SU-DHL-6 (cell line): Measurements from ENCODE around the gene PXN.

Experiments used
- H2AFZ ChIP-seq: fragments of 200-600 bp; sonication (generic); 2 replicates; pipeline ENCODE4 v1.6.1; 2014; ENCODE audit warnings: low read depth, mild to moderate bottlenecking, moderate library complexity, mixed read lengths, antibody characterized with exemption, low read length; ENCODE audit not compliant: severe bottlenecking
- H3F3A ChIP-seq: fragments of 200-600 bp; shearing (Covaris generic); 2 replicates; pipeline ENCODE4 v1.6.0; 2016; ENCODE audit warnings: antibody characterized with exemption, mild to moderate bottlenecking; ENCODE audit not compliant: insufficient read depth
- H3K27ac ChIP-seq: fragments of 200-600 bp; sonication (generic); 2 replicates; pipeline ENCODE4 v1.5.1; 2016; ENCODE audit warnings: low read depth, mild to moderate bottlenecking, low read length, moderate library complexity, mixed read lengths
- H3K27me3 ChIP-seq: fragments of 200-600 bp; sonication (generic), shearing (Covaris generic); 2 replicates; pipeline ENCODE4 v1.6.0; 2014; ENCODE audit warnings: mild to moderate bottlenecking, low read length
- H3K36me3 ChIP-seq: fragments of 200-600 bp; sonication (generic); 2 replicates; pipeline ENCODE4 v1.6.1; 2014; ENCODE audit warnings: mild to moderate bottlenecking, low read length, mixed read lengths
- H3K4me2 ChIP-seq: fragments of 300-600, 200-600 bp; shearing (Covaris generic), sonication (generic); 2 replicates; pipeline ENCODE4 v1.6.0; 2014; ENCODE audit warnings: low read length, low read depth, mild to moderate bottlenecking; ENCODE audit not compliant: poor library complexity, severe bottlenecking
- H3K4me3 ChIP-seq: fragments of 200-600 bp; sonication (generic); 2 replicates; pipeline ENCODE4 v1.5.1; 2014; ENCODE audit warnings: antibody characterized with exemption, low read length, mild to moderate bottlenecking, mixed read lengths; ENCODE audit not compliant: insufficient read depth, poor library complexity, severe bottlenecking
- H3K79me2 ChIP-seq: fragments of 200-600 bp; sonication (generic); 2 replicates; pipeline ENCODE4 v1.6.1; 2014; ENCODE audit warnings: mild to moderate bottlenecking, low read length, moderate library complexity; ENCODE audit not compliant: insufficient read depth
- H3K9ac ChIP-seq: fragments of 200-600 bp; sonication (generic); 2 replicates; pipeline ENCODE4 v1.7.0; 2014; ENCODE audit warnings: mild to moderate bottlenecking, low read length
- H3K9me2 ChIP-seq: fragments of 200-600 bp; sonication (generic); replicated peaks from 2 replicates; pipeline ENCODE4 v1.6.1; 2014; ENCODE audit warnings: low read length; ENCODE audit not compliant: insufficient read depth
- H3K9me3 ChIP-seq: fragments of 200-600 bp; sonication (generic); 2 replicates; pipeline ENCODE4 v1.6.1; 2014; ENCODE audit warnings: low read length, mixed read lengths; ENCODE audit not compliant: insufficient read depth
- H4K20me1 ChIP-seq: fragments of 200-600 bp; sonication (generic); 2 replicates; pipeline ENCODE4 v1.6.1; 2014; ENCODE audit warnings: low read depth, mild to moderate bottlenecking, antibody characterized with exemption, low read length, moderate library complexity, mixed read lengths
- CTCF ChIP-seq: fragments of 200-600 bp; sonication (generic); IDR thresholded peaks from one replicate; pipeline ENCODE4 v1.5.1; 2017; ENCODE audit warnings: antibody characterized with exemption, mild to moderate bottlenecking, low read length, moderate library complexity; ENCODE audit not compliant: insufficient read depth, poor library complexity, severe bottlenecking
- EZH2phosphoT487 ChIP-seq: fragments of 200-600 bp; sonication (generic), shearing (Covaris generic); conservative IDR thresholded peaks from 2 replicates; pipeline ENCODE4 v1.6.1; 2018; ENCODE audit warnings: mild to moderate bottlenecking, antibody characterized with exemption, low read length, moderate library complexity, mixed read lengths

Gene PXN

DNA sequence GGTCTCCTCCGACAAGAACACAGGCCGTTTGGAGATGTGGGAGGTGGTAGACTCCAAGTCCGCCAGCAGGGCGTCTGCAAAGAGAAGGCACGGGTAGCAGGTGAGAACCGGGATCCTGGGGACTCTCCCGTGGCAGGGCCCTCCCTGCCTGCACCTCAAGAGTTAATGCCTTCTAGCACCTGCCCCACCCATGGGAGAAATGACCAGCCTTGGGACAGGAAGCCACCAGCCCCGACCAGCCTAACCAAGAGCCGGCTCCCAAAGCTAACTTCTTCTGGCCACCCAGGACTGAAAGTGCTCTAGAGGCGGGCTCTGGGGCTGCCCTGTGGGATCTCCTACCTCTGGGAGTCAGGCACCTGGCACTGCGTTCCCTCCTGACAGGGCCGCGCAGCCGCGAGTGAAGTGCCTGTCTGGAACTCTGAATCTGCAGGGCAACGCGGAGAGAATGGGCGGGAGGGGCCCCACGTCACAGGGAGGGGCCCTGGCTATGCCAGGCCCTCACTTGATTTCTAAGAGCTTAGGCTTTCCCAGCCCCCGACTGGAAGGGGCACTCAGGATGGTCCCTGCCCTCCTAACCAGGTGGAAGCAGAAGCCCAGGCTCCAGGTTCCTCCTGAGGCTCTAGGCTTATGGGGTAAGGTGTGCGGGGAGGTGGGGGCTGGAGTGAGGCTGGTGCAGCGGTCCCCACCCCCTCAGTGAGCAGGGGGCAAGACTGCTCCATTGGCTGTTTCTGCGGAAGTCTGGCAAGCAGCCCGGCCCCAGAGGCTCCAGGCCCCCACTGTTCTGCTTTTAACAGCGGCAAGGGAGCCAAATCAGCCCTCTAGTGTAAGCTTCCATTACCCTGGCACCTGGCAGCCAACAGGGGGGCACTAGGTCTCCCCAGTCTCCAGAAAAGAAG lies 41.0 kb downstream of the PXN start:
- H3K9me2 ChIP-seq, result no peaks in the 10 kb centered on the region
- no peaks in the 10 kb centered on the region for H3K36me3 ChIP-seq
- H3K79me2 ChIP-seq, result no peaks in the 10 kb centered on the region
- H3K4me2 ChIP-seq, result no peak overlapping the region
- no peaks in the 10 kb centered on the region; the same call in 1 of the 2 replicates for H3F3A ChIP-seq
- H4K20me1 ChIP-seq, result no peaks in the 10 kb centered on the region
- H3K4me3 ChIP-seq, result no peak overlapping the region
- no peaks in the 10 kb centered on the region for H3K27me3 ChIP-seq
- no peaks in the 10 kb centered on the region for H3K9me3 ChIP-seq
- H3K27ac ChIP-seq, result no peak overlapping the region
- TF ChIP-seq CTCF (no peak), EZH2phosphoT487 (no peak)
- H2AFZ ChIP-seq, result no peak overlapping the region
- no peak overlapping the region for H3K9ac ChIP-seq

DNA sequence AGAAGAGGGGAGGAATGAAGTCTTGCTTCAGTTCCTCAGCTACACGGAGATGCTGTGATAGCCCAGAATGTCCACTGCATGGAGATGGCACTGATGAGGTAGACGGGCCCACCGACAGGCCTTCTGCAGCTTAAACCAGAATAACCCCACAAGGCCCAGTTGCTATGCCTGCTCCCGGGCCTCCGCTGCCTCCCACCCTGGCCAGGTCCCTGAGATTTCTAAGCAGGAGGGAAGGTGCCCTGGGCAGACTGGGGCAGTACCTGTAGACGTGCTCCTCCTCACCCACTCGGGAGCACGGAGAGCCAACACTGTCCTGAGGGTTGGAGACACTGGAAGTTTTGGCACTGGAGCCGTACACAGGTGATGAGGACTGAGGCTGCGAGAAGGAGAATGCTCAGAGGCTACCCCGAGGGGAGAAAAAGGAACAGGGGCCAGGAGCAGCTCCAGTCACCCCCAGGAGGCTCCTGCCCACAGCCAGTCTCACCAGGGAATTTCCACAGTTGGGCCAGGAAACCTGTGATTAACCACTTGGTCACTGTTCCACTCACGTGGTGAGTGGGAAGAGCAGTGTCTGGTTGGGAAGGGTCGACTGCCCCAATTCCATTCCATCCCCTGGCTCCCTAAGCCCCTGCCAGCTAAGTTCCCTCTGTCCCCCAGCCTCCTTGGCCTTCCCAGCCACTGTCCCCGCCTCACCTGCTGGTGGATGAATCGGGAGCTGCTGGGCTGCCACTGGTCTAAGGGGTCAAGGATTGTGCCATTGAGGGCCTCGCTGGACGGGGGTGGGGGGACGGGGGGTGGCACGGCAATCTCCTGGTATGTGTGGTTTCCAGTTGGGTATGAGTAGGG lies 41.8 kb downstream of the PXN start:
- Histone ChIP-seq H3K27ac (no peak overlapping the region), H3K4me2 (no peak overlapping the region), H3K27me3 (no peaks in the 10 kb centered on the region), H3K79me2 (no peaks in the 10 kb centered on the region), H4K20me1 (no peaks in the 10 kb centered on the region), H2AFZ (no peak overlapping the region), H3K36me3 (no peaks in the 10 kb centered on the region), H3F3A (no peaks in the 10 kb centered on the region; the same call in 1 of the 2 replicates), H3K9me2 (no peaks in the 10 kb centered on the region), H3K4me3 (no peak overlapping the region), H3K9ac (no peak overlapping the region), H3K9me3 (no peaks in the 10 kb centered on the region)
- TF ChIP-seq CTCF, result no peak
- no peak for TF ChIP-seq EZH2phosphoT487

DNA sequence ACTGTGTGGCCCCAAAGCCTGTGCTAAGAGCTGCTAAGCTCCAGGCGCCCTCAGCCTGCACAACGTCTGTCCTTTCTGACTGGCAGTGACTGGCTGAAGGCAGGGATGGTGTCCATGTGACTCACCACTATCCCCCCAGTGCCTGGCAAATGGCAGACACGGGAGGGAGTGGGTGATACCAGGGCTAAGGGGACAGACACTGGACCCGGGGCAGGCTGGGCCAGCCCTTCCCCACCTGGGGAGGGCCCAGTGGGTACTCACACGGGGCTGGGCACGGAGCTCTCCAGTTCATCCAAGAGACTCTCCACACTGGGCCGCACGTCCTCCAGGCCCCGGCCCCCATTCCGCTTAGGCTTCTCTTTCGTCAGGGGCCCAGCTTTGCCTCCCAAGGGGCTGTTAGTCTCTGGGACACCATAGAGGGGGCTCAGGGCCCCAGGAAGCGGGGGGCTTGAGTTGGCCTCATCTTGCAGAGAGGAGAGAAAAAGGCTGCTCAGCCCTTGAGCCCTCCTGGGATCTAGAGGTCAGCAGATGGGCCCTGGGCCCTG lies 43.2 kb downstream of the PXN start:
- Histone ChIP-seq H3K27ac (no peak overlapping the region), H3F3A (no peaks in the 10 kb centered on the region), H3K79me2 (no peaks in the 10 kb centered on the region), H3K9me2 (no peaks in the 10 kb centered on the region), H4K20me1 (no peaks in the 10 kb centered on the region), H3K9ac (no peak overlapping the region), H3K36me3 (no peaks in the 10 kb centered on the region), H2AFZ (no peak overlapping the region), H3K4me3 (no peak overlapping the region), H3K9me3 (no peaks in the 10 kb centered on the region), H3K27me3 (no peaks in the 10 kb centered on the region), H3K4me2 (no peak overlapping the region)
- no peak for TF ChIP-seq CTCF
